Activated effector memory CD4-positive, alpha-beta T cell treated with anti-CD3 and anti-CD28 coated beads, Interleukin-2, amount 50 U/mL, for 16 hours (primary cell): ENCODE data around the gene TNRC6C.

Experiments used
- DNase-seq: peaks from one replicate; pipeline ENCODE4 v3.0.0-alpha.2; 2020

The TNRC6C gene

GRCh38 chr17:78142119-78142861, 183.8 kb downstream of the TNRC6C start:
- no peak for DNase-seq

DNA sequence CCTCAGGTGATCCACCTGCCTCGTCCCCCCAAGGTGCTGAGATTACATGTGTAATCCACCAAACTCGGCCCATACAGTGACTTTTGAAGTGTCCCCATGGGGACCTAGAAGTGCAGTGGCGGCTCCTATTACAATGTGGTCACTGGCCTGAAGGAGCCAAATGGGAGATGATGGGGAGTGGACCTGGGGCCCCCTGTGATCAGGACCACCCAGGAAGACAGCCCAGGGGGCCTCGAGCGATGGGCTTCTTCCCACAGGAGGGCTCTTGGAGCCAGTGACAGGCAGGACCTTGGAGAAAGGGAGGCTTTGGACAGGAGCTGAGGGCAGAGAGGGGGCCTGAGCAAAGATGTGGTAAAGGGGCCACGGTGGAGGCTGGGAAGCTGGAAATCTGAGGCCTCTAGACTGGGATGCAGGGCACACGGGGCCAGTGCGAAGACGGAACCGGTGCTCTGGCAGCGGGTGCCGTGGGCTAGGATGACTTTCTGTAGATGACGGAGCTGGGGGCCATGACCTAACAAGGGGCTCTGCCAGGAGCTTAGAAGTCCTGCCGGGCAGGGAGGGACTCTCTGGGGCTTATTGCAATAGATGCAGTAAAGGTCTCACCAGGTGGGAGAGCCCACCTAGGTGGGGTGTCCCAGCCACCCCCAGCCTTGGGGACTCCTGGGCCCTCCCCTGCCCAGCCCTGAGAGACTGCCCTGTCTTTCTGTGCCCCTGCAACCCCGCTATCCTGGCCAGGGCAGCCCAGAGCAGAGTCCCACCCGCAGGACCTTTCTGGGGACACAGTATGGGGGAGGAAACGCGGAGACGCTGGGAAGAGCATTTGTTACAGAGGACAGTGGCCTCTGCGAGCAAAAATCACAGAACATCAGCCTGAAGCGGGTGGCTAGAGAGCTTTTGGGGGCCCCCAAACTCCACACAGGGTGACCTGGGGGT, 185.0 kb downstream of the TNRC6C start:
- DNase-seq, result no peak

- no peak for DNase-seq
Observed at GRCh38 chr17:78144147-78144719, 185.7 kb downstream of the TNRC6C start.

DNA sequence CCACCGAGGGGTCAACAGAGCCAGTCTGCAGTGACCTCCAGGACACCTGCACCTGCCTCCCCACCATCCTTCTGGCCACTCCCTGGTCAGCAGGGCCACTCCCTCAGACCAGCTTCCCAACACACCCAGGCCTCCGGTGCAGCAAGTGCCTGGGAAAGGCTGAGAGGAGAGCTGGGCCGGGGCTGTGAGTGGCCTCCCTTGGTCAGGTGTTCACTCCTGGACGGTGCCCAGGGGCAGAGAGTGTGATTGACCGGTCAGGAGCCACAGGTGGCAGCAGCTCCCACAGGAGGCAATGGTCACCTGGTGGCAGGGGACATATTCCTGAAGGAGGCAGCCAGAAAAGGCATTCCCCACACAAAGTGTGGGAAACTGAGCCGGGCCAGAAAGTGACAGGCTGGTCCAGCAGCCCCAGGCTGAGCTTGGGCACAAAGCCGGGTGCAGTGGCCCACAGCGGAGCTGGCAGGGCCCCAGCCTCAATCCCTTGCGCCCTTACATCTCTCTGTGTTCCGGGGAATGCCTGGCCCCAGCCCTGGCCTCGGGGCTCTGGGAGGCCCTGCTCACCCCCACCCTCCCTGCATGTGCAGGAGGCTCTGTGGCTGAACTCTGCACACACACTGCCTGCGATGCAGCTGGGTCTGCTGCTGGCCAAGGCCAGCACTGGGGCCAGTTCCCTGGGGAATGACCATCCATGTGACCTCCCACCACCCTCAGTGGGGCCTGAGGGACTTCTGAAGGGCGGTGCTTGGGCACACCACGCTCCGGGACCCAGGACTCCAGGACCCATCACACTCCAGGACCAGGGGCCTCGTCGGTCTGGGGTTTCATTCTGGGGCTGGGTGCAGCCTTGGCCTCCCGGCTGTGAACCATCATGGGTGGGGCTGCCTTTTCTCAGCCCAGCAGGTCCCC, 186.5 kb downstream of the TNRC6C start:
- no peak for DNase-seq

DNA sequence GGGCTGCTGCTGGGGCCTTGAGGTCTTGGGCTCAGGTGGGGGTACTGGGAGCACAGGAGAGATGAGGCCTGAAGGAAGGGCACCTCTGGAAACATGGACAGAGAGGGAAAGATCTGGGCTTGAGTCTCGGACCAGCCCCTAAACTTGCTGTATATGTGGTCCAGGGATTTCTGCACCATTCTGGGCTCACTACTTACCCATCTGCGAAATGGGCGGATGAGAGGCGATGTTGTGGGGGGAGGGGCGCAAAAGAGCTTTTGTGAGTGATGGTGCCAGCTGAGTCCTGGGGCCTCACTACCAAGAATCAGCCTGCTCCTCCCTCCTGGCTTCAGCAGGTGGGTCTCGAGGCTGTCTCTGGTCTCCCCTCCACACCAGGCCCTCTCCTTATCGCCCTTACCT, 188.0 kb downstream of the TNRC6C start:
- DNase-seq, result no peak

DNA sequence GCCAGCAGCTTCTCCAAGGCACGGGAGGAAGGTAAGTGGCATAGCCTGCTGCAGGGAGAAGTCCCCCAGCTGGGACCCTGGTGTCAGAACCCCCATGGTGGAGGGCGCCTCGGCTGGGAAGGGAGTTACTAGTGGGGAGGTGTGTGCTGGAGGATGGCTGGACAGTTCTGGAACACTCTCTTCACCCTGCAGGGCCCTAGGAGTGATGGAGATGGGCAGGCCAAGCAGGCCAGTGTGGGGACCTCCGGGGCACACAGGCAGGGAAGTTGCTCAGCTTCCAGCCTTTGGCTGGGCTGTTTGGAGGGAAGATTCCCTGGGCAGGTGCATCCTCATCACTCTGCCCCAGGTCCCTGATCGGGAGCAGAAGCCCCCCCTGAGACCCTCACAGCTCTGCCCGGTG, 188.4 kb downstream of the TNRC6C start:
- DNase-seq, result no peak

DNA sequence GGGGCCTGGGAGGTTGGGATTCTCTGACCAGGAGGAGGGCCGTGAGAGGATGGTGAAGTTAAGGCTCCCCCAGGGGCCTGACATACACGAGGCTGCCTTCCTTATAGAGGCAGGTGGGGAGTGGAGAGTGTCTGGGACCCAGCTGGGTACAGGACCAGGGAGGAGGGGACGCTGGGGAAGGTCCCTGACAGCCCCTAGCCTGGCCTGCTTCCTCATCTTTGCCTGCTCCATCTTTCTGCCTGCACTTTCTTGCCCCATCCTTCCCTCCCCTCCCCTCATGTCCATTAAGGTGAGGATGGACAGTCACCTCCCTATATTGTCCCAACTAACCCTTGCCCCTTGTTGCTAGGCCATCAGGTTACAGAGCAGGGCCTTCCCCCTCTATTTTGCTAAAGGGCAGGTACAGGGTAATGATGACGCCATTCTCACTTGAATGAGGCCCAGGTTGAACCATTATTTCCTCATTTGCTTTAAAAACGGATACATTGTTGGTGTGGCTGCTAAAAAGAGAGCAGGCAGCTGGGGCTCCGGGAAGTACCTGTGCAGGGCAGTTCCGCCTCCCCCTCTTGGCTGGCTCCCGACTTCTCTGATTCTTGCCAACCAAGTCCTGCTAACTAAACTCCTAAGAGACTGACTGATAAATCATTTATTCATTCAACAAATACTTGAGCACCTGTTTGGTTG, 189.0 kb downstream of the TNRC6C start:
- DNase-seq, result no peak

GRCh38 chr17:78148286-78149016, 189.9 kb downstream of the TNRC6C start:
- no peak for DNase-seq

GRCh38 chr17:78151514-78152008, 193.1 kb downstream of the TNRC6C start:
- DNase-seq, result no peak

DNA sequence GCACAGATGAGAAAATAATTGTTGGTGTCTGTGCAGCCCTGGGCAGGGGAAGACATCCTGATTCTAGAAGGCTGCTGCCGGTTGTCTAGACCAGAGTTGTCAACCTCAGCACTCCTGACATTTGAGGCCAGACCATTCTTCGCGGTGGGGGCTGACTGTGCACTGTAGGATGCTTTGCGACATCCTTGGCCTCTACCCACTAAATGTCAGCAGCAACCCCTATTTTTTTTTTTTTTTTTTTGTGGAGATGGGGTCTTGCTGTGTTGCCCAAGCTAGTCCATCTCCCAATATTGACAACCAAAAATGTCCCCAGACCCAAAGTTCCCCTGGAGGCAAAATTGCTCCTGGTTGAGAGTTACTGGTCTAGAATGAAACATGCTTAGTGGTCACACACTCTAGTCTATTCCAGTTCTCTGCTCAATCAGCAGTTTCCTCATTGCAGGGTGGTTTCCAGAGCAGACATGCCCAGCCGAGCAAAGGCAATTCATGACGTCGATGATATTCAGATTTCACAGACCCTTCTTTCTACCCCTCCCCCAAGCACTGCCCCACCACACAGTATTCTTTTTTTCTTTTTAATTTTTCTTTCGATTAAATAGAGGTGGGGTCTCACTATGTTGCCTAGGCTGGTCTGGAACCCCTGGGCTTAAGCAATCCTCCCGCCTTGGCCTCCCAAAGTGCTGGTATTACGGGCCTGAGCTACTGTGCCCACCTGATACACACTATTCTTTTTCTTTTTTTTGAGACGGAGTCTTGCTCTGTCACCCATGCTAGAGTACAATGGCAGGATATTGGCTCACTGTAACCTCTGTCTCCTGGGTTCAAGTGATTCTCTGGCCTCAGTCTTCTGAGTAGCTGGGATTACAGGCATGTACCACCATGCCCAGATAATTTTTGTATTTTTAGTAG, 196.7 kb downstream of the TNRC6C start:
- no peak for DNase-seq
